ENCODE measurements around the gene DIDO1. TPM values are rescaled to one million over a fixed set of nuclear protein-coding genes. Genes with fewer than 3 reads are reported as not detected.

DIDO1 gene
- total RNA-seq, 1 donor from 2014 or later, result 35.0 TPM

DNA sequence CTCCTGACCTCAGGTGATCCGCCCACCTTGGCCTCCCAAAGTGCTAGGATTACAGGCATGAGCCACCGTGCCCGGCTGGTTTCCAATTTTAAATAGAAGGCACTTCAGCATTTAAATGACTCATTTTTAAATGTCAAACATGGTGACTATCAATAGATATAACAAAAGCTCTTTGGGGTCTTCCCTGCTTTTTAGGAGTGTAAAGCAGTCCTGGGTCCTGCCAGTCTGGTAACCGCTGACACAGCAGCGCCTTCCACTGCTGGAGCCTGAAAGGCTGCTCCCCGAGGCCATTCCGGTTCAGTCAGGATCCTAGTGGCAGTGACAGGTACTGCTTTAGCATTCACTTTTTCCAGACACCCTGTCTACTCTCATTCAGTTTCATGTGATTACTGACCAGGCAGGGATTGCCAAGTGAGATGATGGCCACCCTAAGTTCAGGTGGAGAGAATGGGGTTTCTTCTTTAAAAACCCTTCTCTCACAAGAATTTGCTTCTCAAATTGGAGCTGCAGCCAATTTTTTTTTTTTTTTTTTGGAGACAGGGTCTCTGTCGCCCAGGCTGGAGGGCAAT, 5.1 kb downstream of the DIDO1 start:
- no peaks in the 10 kb centered on the region for H3K9me3 ChIP-seq (ENCODE audit: control insufficient read depth in 3 of 3, low read length in 3 of 3)
- no peak overlapping the region for H3K27ac ChIP-seq (ENCODE audit: low read depth, low read length)
- no peak overlapping the region for H3K4me3 ChIP-seq (ENCODE audit: low read length in 3 of 3)
- no peaks in the 10 kb centered on the region for H3K36me3 ChIP-seq (ENCODE audit: control insufficient read depth in 3 of 3, insufficient read depth in 3 of 3, low read length in 3 of 3)
- H3K9ac ChIP-seq (ENCODE audit: low read depth in 1 of 3, low read length in 3 of 3), result no peak overlapping the region
- no peaks in the 10 kb centered on the region for H3K27me3 ChIP-seq (ENCODE audit: control insufficient read depth in 3 of 3, insufficient read depth in 3 of 3, low read length in 3 of 3)
- H3K4me1 ChIP-seq (ENCODE audit: control insufficient read depth in 3 of 3, insufficient read depth in 3 of 3, low read length in 3 of 3), result peaks cover 76 to 77% (median 77%) of the 10 kb centered on the region in 3 donors

DNA sequence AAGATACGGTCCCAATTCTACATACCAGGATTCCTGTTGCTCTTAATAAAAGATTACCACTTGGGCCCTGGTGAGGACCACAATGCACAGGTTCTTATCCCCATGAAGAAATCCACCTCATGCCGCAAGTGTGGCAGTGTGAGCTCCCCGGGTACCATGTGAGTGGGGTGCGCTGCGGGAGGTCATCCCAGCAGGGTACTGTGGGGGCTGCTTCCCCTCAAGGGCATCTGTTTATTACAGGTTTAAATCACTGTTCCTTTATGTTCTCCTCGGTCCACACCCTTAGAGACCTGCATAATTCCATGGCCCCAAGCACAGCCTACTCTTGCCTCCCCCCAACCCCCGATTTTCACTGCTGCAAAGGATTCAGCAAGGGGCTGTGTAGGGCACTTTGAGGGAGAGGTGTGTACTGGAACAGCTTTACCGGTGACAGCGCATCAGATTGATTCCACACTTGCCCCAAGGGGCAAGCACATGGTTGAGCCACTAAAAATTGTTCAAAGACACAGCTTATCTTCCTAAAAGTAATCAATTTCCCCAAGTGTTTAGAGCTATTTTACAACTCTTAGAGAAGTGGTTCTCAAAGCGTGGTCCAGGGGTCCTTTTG, 6.2 kb downstream of the DIDO1 start:
- H3K9me3 ChIP-seq (ENCODE audit: control insufficient read depth in 3 of 3, low read length in 3 of 3), result no peaks in the 10 kb centered on the region
- H3K4me3 ChIP-seq (ENCODE audit: low read length in 3 of 3), result no peak overlapping the region
- no peak overlapping the region for H3K27ac ChIP-seq (ENCODE audit: low read depth, low read length)
- H3K4me1 ChIP-seq (ENCODE audit: control insufficient read depth in 3 of 3, insufficient read depth in 3 of 3, low read length in 3 of 3), result peaks cover 76 to 82% (median 77%) of the 10 kb centered on the region in 3 donors
- no peaks in the 10 kb centered on the region for H3K27me3 ChIP-seq (ENCODE audit: control insufficient read depth in 3 of 3, insufficient read depth in 3 of 3, low read length in 3 of 3)
- no peak overlapping the region for H3K9ac ChIP-seq (ENCODE audit: low read depth in 1 of 3, low read length in 3 of 3)
- no peaks in the 10 kb centered on the region for H3K36me3 ChIP-seq (ENCODE audit: control insufficient read depth in 3 of 3, insufficient read depth in 3 of 3, low read length in 3 of 3)

DNA sequence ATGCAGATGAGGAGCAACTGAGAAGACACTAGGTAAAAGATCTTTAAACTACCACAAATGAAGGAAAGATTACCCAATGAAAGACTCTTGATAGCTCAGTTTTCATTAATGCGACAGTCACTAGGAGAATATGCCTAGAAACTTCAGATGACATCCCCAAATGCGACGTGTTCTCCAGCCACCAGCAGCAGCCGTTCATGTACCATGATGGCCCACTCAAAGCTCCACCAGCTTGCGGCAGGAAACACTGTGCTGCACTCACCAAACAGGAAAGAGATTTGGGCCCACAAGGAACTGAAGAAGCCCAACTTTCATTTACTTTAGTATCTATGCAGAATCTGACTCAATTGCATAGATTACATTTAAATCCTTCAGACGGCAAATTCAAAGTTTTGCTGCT, 7.5 kb downstream of the DIDO1 start:
- H3K36me3 ChIP-seq (ENCODE audit: control insufficient read depth in 3 of 3, insufficient read depth in 3 of 3, low read length in 3 of 3), result no peaks in the 10 kb centered on the region
- peaks cover 74 to 81% (median 76%) of the 10 kb centered on the region in 3 donors for H3K4me1 ChIP-seq (ENCODE audit: control insufficient read depth in 3 of 3, insufficient read depth in 3 of 3, low read length in 3 of 3)
- no peak overlapping the region for H3K27ac ChIP-seq (ENCODE audit: low read depth, low read length)
- no peaks in the 10 kb centered on the region for H3K27me3 ChIP-seq (ENCODE audit: control insufficient read depth in 3 of 3, insufficient read depth in 3 of 3, low read length in 3 of 3)
- H3K4me3 ChIP-seq (ENCODE audit: low read length in 3 of 3), result peak overlapping the region in 1 of 3 donors; percentile 44
- no peaks in the 10 kb centered on the region for H3K9me3 ChIP-seq (ENCODE audit: control insufficient read depth in 3 of 3, low read length in 3 of 3)
- H3K9ac ChIP-seq (ENCODE audit: low read depth in 1 of 3, low read length in 3 of 3), result peak overlapping the region in 1 of 3 donors; percentile 3

DNA sequence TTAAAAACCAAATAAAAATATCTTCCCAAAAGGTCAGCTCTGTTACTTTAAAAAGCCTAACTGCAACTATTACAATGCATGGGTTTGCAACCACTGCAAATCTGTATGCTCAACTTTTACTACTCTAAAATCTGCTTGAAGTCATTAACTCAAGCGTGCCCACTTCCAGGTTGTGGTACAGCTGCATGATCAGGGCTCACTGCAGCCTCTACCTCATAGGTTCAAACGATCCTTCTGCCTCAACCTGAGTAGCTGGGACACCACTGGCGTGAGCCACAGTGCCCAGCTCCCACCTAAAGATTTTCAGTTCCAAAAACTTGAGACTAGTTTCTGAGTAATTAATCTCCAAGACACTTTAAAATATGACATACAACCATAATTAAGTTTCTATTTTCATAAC, 8.2 kb downstream of the DIDO1 start:
- no peak overlapping the region for H3K9ac ChIP-seq (ENCODE audit: low read depth in 1 of 3, low read length in 3 of 3)
- H3K36me3 ChIP-seq (ENCODE audit: control insufficient read depth in 3 of 3, insufficient read depth in 3 of 3, low read length in 3 of 3), result peaks cover 0 to 2% (median 1%) of the 10 kb centered on the region in 3 donors
- no peaks in the 10 kb centered on the region for H3K9me3 ChIP-seq (ENCODE audit: control insufficient read depth in 3 of 3, low read length in 3 of 3)
- no peaks in the 10 kb centered on the region for H3K27me3 ChIP-seq (ENCODE audit: control insufficient read depth in 3 of 3, insufficient read depth in 3 of 3, low read length in 3 of 3)
- no peak overlapping the region for H3K4me3 ChIP-seq (ENCODE audit: low read length in 3 of 3)
- H3K4me1 ChIP-seq (ENCODE audit: control insufficient read depth in 3 of 3, insufficient read depth in 3 of 3, low read length in 3 of 3), result peaks cover 69 to 80% (median 72%) of the 10 kb centered on the region in 3 donors
- no peak overlapping the region for H3K27ac ChIP-seq (ENCODE audit: low read depth, low read length)

DNA sequence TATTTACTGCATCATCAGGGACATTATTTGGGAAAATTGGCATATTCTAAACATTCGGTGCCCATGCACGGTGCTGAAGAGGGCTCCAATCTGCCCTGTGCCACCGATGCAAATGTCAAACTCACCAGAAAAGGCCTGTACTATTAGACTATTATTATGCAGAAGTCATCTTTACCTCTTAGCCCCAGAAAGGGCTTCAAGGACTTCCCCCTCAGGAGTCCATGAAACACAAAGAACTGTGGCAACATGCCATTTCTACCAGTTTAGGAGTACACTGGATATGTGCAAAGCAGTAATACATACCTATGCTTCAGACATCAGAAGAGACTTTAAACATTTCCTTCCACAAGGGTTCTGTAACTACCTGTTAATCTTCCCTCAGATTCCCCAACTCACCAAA, 8.6 kb downstream of the DIDO1 start:
- H3K4me1 ChIP-seq (ENCODE audit: control insufficient read depth in 3 of 3, insufficient read depth in 3 of 3, low read length in 3 of 3), result peaks cover 66 to 81% (median 72%) of the 10 kb centered on the region in 3 donors
- no peak overlapping the region for H3K9ac ChIP-seq (ENCODE audit: low read depth in 1 of 3, low read length in 3 of 3)

DNA sequence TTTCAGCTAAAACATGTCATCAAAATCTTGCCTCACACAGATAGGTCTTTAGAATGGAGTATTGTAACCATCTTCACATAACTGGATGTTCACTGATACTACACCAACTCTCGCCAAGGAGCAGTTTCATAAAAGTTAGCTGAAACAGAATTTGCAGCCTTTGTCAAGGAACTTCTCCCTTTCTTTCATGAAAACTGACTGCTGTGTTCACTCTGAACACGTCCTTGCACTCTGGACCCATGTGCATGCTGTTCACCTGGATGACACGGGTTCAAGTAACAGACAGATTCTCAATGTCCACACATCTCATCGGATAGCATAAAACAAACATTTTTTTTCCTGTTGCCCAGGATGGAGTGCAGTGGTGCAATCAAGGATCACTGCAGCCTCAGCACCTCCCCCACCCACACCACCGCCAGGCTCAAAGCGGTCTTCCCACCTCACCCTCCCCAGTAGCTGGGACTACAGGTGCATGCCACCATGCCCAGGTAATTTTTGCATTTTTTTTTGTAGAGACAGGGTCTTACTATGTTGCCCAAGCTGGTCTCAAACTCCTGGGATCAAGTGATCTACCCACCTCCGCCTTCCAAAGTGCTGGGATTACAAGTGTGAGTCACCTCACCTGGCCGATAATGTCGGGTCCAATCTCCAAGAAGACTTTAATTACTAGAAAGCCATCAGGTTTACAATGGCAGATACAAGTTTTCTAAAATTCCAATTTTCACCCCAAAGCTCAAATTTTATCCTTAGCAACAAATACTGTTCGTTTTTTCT, 9.4 kb downstream of the DIDO1 start:
- Histone ChIP-seq H3K27ac (ENCODE audit: low read depth, low read length) (no peak overlapping the region), H3K4me1 (ENCODE audit: control insufficient read depth in 3 of 3, insufficient read depth in 3 of 3, low read length in 3 of 3) (peaks cover 59 to 74% (median 64%) of the 10 kb centered on the region in 3 donors), H3K9me3 (ENCODE audit: control insufficient read depth in 3 of 3, low read length in 3 of 3) (no peaks in the 10 kb centered on the region)

More for the DNA sequence above, 8.6 kb downstream of the DIDO1 start:
- Histone ChIP-seq H3K27ac (ENCODE audit: low read depth, low read length) (no peak overlapping the region), H3K36me3 (ENCODE audit: control insufficient read depth in 3 of 3, insufficient read depth in 3 of 3, low read length in 3 of 3) (peaks cover 0 to 4% (median 3%) of the 10 kb centered on the region in 3 donors), H3K4me3 (ENCODE audit: low read length in 3 of 3) (peak overlapping the region in 1 of 3 donors; percentile 41), H3K27me3 (ENCODE audit: control insufficient read depth in 3 of 3, insufficient read depth in 3 of 3, low read length in 3 of 3) (no peaks in the 10 kb centered on the region), H3K9me3 (ENCODE audit: control insufficient read depth in 3 of 3, low read length in 3 of 3) (no peaks in the 10 kb centered on the region)

DNA sequence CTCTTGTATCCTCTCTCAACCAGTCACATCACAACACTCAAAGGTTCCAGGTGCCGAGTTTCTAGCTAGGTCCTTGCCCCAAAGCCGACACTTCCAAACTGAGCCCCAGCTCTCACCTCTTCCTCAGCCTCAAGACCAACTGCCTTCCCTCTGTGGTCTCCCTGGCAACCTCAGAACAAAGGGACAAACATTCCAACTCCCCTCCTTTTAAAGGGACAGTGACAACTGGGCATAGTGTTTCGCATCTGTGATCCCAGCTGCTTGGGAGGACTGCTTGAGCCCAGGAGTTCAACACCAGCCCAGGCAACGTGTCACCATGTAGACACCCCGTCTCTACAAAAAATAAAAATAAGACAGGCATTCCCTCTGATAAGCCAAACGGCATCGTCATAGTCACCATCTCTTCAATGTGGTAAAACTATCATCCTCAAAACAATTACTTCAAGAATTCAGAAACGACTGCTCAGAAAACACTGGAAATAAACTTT, 11.3 kb downstream of the DIDO1 start:
- Histone ChIP-seq H3K36me3 (ENCODE audit: control insufficient read depth in 3 of 3, insufficient read depth in 3 of 3, low read length in 3 of 3) (peaks cover 22 to 28% (median 25%) of the 10 kb centered on the region in 3 donors), H3K4me1 (ENCODE audit: control insufficient read depth in 3 of 3, insufficient read depth in 3 of 3, low read length in 3 of 3) (peaks cover 44 to 60% (median 52%) of the 10 kb centered on the region in 3 donors), H3K9me3 (ENCODE audit: control insufficient read depth in 3 of 3, low read length in 3 of 3) (no peaks in the 10 kb centered on the region), H3K27ac (ENCODE audit: low read depth, low read length) (no peak overlapping the region), H3K9ac (ENCODE audit: low read depth in 1 of 3, low read length in 3 of 3) (peak overlapping the region in 1 of 3 donors; percentile 8), H3K27me3 (ENCODE audit: control insufficient read depth in 3 of 3, insufficient read depth in 3 of 3, low read length in 3 of 3) (no peaks in the 10 kb centered on the region), H3K4me3 (ENCODE audit: low read length in 3 of 3) (peak overlapping the region in 1 of 3 donors; percentile 24)

More for the DNA sequence above, 9.4 kb downstream of the DIDO1 start:
- Histone ChIP-seq H3K4me3 (ENCODE audit: low read length in 3 of 3) (peak overlapping the region in 1 of 3 donors; percentile 41), H3K9ac (ENCODE audit: low read depth in 1 of 3, low read length in 3 of 3) (no peak overlapping the region), H3K36me3 (ENCODE audit: control insufficient read depth in 3 of 3, insufficient read depth in 3 of 3, low read length in 3 of 3) (peaks cover 3 to 10% (median 6%) of the 10 kb centered on the region in 3 donors), H3K27me3 (ENCODE audit: control insufficient read depth in 3 of 3, insufficient read depth in 3 of 3, low read length in 3 of 3) (no peaks in the 10 kb centered on the region)

DNA sequence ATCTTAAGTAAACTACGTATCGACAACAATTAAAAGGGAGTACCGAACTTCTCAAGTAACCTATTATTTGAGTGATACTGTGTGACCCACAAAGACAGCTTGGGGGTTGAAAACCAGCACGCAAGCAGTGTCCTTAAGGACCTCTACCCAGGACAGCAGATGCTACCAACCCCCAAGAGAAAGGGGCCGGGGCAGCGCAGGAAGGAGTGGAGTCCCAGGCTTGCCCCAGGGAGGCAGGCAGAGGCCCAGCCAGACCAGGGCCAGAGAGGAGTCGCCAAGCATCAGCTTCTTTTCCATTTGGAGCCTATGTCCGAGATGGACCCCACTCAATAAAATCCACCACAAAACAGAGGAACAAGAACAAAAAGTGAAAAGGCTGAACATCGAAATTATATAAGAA, 11.9 kb downstream of the DIDO1 start:
- no peak overlapping the region for H3K4me3 ChIP-seq (ENCODE audit: low read length in 3 of 3)
- peaks cover 26 to 34% (median 30%) of the 10 kb centered on the region in 3 donors for H3K36me3 ChIP-seq (ENCODE audit: control insufficient read depth in 3 of 3, insufficient read depth in 3 of 3, low read length in 3 of 3)
- no peaks in the 10 kb centered on the region for H3K27me3 ChIP-seq (ENCODE audit: control insufficient read depth in 3 of 3, insufficient read depth in 3 of 3, low read length in 3 of 3)
- no peaks in the 10 kb centered on the region for H3K9me3 ChIP-seq (ENCODE audit: control insufficient read depth in 3 of 3, low read length in 3 of 3)
- H3K9ac ChIP-seq (ENCODE audit: low read depth in 1 of 3, low read length in 3 of 3), result peak overlapping the region; percentile 15 to 47 (median 33)
- peaks cover 42 to 54% (median 47%) of the 10 kb centered on the region in 3 donors for H3K4me1 ChIP-seq (ENCODE audit: control insufficient read depth in 3 of 3, insufficient read depth in 3 of 3, low read length in 3 of 3)
- no peak overlapping the region for H3K27ac ChIP-seq (ENCODE audit: low read depth, low read length)

DNA sequence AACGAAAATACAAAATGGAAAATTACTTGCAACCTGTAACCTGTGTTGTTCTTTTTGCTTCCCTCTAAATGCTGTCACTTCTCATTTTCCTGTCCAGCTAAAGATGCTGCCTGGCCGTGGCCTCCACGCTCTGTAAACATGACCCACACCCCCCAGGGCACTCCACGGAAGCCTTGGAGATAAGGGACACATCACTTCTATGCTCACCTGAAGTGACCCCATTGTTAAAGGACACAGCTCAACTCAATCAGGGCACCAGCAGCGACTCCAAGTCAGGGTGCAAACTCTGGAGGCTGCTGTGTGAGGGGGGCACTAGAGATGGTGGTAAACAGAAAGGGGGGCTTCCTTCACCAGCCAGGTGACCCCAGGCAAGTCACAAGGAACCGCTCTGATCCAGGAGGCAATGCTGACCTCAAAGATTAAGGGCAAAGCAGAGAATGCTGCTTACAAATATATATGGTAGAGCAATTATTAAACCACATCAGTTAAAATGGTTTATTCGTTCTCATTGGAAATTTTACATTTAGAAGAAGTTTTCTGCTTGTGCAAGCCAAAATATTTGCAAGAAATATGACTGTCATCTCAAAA, 13.2 kb downstream of the DIDO1 start:
- Histone ChIP-seq H3K4me3 (ENCODE audit: low read length in 3 of 3) (no peak overlapping the region), H3K27ac (ENCODE audit: low read depth, low read length) (no peak overlapping the region), H3K36me3 (ENCODE audit: control insufficient read depth in 3 of 3, insufficient read depth in 3 of 3, low read length in 3 of 3) (peaks cover 39 to 47% (median 43%) of the 10 kb centered on the region in 3 donors), H3K4me1 (ENCODE audit: control insufficient read depth in 3 of 3, insufficient read depth in 3 of 3, low read length in 3 of 3) (peaks cover 32 to 43% (median 36%) of the 10 kb centered on the region in 3 donors), H3K9me3 (ENCODE audit: control insufficient read depth in 3 of 3, low read length in 3 of 3) (no peaks in the 10 kb centered on the region), H3K9ac (ENCODE audit: low read depth in 1 of 3, low read length in 3 of 3) (no peak overlapping the region), H3K27me3 (ENCODE audit: control insufficient read depth in 3 of 3, insufficient read depth in 3 of 3, low read length in 3 of 3) (no peaks in the 10 kb centered on the region)

Measured in skeletal muscle tissue (tissue), 4 donors.